GM04503 (cell line): ENCODE results near the gene MALL.
"Not testable (repeated sequence)": the region's sequence is repeated elsewhere in the genome, so short reads cannot be mapped to it uniquely, and the experiment has no call there.

ENCODE experiments used
- DNase-seq: peaks from one replicate; pipeline ENCODE4 v3.0.0-alpha.2; 2012; ENCODE audit warnings: low read depth

Gene MALL

DNA sequence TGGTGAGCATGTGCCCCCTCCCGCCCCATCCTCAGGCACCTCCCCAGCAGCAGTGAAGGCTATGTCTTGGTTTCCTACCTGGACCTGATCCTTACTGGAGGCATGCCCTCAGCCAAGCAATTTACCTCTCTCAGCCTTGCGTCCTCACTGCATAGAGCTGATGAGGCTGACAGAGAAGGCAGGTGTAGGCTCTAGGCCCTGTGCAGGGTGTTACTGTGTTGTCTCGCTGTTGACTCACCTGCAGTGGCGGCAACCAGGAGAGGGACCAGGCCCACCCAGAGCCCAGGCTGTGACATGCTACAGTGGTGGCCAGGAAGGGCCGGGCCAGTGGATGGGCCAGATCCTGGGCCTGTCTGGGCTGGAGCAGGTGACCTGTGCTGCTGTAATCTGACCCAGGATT is 65.9 kb downstream of the MALL start:
- not testable (repeated sequence) for DNase-seq

GRCh38 chr2:110048255-110049197 is 67.1 kb downstream of the MALL start:
- DNase-seq = not testable (repeated sequence)

GRCh38 chr2:110047225-110047624 is 68.4 kb downstream of the MALL start:
- not testable (repeated sequence) for DNase-seq

GRCh38 chr2:110041941-110042660 is 73.5 kb downstream of the MALL start:
- not testable (repeated sequence) for DNase-seq

DNA sequence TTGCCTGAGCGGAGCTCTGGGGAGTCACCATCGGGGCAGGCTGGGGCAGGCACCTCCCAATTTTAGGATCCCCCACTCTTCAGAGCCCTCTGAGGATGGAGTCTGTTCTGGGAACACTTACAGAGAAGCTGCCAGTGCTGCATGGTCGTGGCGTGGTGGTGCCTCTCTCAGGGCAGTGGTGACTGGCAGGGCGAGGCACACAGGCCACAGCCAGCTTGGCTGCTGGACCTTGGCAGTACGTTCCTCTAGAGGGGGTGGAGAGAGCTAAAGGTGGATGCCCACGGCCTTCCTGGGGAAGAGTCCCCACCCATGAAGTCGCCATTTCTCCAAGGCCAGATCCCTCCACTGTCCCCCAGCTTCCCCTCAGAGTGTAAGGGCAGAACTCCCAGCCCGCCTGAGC is 78.3 kb downstream of the MALL start:
- not testable (repeated sequence) for DNase-seq

GRCh38 chr2:110035384-110035783 is 80.2 kb downstream of the MALL start:
- DNase-seq = not testable (repeated sequence)

DNA sequence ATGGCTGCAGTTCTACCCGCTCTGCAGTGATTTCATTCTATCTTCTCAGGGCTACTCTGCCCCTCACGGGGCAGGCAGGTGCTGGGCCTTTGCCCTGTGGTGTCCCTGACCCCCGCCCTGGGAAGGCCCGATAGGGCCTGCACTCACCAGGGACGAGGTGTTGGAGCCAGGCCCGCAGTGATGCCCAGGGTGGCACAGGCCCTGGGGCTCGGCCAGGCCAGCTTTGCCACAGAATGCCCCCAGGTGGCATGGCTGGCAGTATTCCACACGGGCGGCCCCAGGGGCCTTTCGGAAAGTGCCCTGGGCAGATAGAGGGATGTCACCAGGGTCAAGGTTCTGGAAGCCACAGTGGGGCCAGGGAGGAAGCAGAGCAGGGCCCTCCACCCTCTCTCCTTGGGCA is 80.7 kb downstream of the MALL start:
- not testable (repeated sequence) for DNase-seq
